NCI-H345 (cell line): ENCODE data around the gene ARMC9.
"Not testable (repeated sequence)": the region's sequence is repeated elsewhere in the genome, so short reads cannot be mapped to it uniquely, and the experiment has no call there.

Experiments
- DNase-seq: peaks from one replicate; lab custom pipeline; 2025; lab: John Stamatoyannopoulos, UW

ARMC9 gene

GRCh38 chr2:231343988-231344387 is 145.6 kb downstream of the ARMC9 start:
- no peak for DNase-seq

GRCh38 chr2:231344851-231345250 is 146.4 kb downstream of the ARMC9 start:
- no peak for DNase-seq

GRCh38 chr2:231347081-231347480 is 148.7 kb downstream of the ARMC9 start:
- DNase-seq, result no peak

GRCh38 chr2:231347638-231348037 is 149.2 kb downstream of the ARMC9 start:
- no peak for DNase-seq

- no peak for DNase-seq
Measured at GRCh38 chr2:231348173-231348572, 149.7 kb downstream of the ARMC9 start.

- DNase-seq, result no peak
Measured at GRCh38 chr2:231348704-231349373, 150.4 kb downstream of the ARMC9 start.

- DNase-seq, result not testable (repeated sequence)
Measured at GRCh38 chr2:231349374-231349735, 150.9 kb downstream of the ARMC9 start.

- DNase-seq, result no peak
Measured at GRCh38 chr2:231351648-231352047, 153.2 kb downstream of the ARMC9 start.

GRCh38 chr2:231353469-231353868 is 155.0 kb downstream of the ARMC9 start:
- DNase-seq, result no peak

GRCh38 chr2:231355508-231356465 is 157.4 kb downstream of the ARMC9 start:
- no peak for DNase-seq

GRCh38 chr2:231356466-231356844 is 158.0 kb downstream of the ARMC9 start:
- DNase-seq, result no peak

GRCh38 chr2:231357048-231357447 is 158.6 kb downstream of the ARMC9 start:
- no peak for DNase-seq

- DNase-seq, result no peak
Measured at GRCh38 chr2:231357931-231358330, 159.5 kb downstream of the ARMC9 start.

- no peak for DNase-seq
Measured at GRCh38 chr2:231359441-231359840, 161.0 kb downstream of the ARMC9 start.

GRCh38 chr2:231359948-231360347 is 161.5 kb downstream of the ARMC9 start:
- no peak for DNase-seq

- no peak for DNase-seq
Measured at GRCh38 chr2:231360401-231360800, 162.0 kb downstream of the ARMC9 start.

- no peak for DNase-seq
Measured at GRCh38 chr2:231360881-231361371, 162.5 kb downstream of the ARMC9 start.

- DNase-seq, result no peak
Measured at GRCh38 chr2:231361701-231362554, 163.5 kb downstream of the ARMC9 start.

GRCh38 chr2:231362555-231363184 is 164.2 kb downstream of the ARMC9 start:
- DNase-seq, result no peak

GRCh38 chr2:231364061-231364460 is 165.6 kb downstream of the ARMC9 start:
- no peak for DNase-seq

- DNase-seq, result no peak
Measured at GRCh38 chr2:231364961-231365810, 166.8 kb downstream of the ARMC9 start.
